Measurements from ENCODE around the gene KCNIP3. TPM values are rescaled to one million over a fixed set of nuclear protein-coding genes. Genes with fewer than 3 reads are reported as not detected.
"Not testable (repeated sequence)": the region's sequence is repeated elsewhere in the genome, so short reads cannot be mapped to it uniquely, and the experiment has no call there.

The KCNIP3 gene
- total RNA-seq, 1 experiment from 2014 or later, result 4.5 TPM

- intact Hi-C loops (cut with micrococcal nuclease; ENCODE audit: unreplicated experiment), result loop anchor here (1.0 kb wide), 2 partner anchors 112 to 315 kb away; no protein-coding TSS in a partner anchor
- H4K20me1 ChIP-seq (ENCODE audit: insufficient read depth); H3K36me3 ChIP-seq (ENCODE audit: low read depth); H3K4me3 ChIP-seq; POLR2A ChIA-PET (ENCODE audit: unreplicated experiment); H3K4me2 ChIP-seq; CTCF ChIA-PET; H3K9me2 ChIP-seq (ENCODE audit: insufficient read depth); H2AFZ ChIP-seq; H3K4me1 ChIP-seq (replicated peaks; ENCODE audit: insufficient read depth); BruUV-seq (replicated peaks); H3K79me2 ChIP-seq (ENCODE audit: low read depth); H3K9me3 ChIP-seq (ENCODE audit: insufficient read depth, low read depth); H3K27me3 ChIP-seq (ENCODE audit: insufficient read depth, low read depth); H3F3A ChIP-seq (ENCODE audit: insufficient read depth, low read depth); H3K27ac ChIP-seq: not testable (repeated sequence)
- TF ChIP-seq, protein P1, sequence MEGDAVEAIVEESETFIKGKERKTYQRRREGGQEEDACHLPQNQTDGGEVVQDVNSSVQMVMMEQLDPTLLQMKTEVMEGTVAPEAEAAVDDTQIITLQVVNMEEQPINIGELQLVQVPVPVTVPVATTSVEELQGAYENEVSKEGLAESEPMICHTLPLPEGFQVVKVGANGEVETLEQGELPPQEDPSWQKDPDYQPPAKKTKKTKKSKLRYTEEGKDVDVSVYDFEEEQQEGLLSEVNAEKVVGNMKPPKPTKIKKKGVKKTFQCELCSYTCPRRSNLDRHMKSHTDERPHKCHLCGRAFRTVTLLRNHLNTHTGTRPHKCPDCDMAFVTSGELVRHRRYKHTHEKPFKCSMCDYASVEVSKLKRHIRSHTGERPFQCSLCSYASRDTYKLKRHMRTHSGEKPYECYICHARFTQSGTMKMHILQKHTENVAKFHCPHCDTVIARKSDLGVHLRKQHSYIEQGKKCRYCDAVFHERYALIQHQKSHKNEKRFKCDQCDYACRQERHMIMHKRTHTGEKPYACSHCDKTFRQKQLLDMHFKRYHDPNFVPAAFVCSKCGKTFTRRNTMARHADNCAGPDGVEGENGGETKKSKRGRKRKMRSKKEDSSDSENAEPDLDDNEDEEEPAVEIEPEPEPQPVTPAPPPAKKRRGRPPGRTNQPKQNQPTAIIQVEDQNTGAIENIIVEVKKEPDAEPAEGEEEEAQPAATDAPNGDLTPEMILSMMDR (conservative IDR thresholded peaks at IDR 0.05), result peak; percentile 97
- peak; percentile 69 to 88 for DNase-seq
These were observed 117.0 kb downstream of the KCNIP3 start for GRCh38 chr2:95414015-95414594.

GRCh38 chr2:95415138-95415537 lies 118.0 kb downstream of the KCNIP3 start:
- CTCF ChIA-PET; H3F3A ChIP-seq (ENCODE audit: insufficient read depth, low read depth): not testable (repeated sequence)

GRCh38 chr2:95415561-95415960 lies 118.4 kb downstream of the KCNIP3 start:
- H3K9me2 ChIP-seq (ENCODE audit: insufficient read depth); DNase-seq; H4K20me1 ChIP-seq (ENCODE audit: insufficient read depth); H3K4me3 ChIP-seq; H3K4me1 ChIP-seq (replicated peaks; ENCODE audit: insufficient read depth); H3K36me3 ChIP-seq (ENCODE audit: low read depth); H3K9me3 ChIP-seq (ENCODE audit: insufficient read depth, low read depth); POLR2A ChIA-PET (ENCODE audit: unreplicated experiment); intact Hi-C loops (cut with micrococcal nuclease; ENCODE audit: unreplicated experiment); H3K27me3 ChIP-seq (ENCODE audit: insufficient read depth, low read depth); H3K79me2 ChIP-seq (ENCODE audit: low read depth); H3F3A ChIP-seq (ENCODE audit: insufficient read depth, low read depth); BruUV-seq (replicated peaks); H3K4me2 ChIP-seq; CTCF ChIA-PET; H2AFZ ChIP-seq; H3K27ac ChIP-seq: not testable (repeated sequence)

More at GRCh38 chr2:95415138-95415537, 118.0 kb downstream of the KCNIP3 start:
- H2AFZ ChIP-seq; H3K36me3 ChIP-seq (ENCODE audit: low read depth); POLR2A ChIA-PET (ENCODE audit: unreplicated experiment); H3K4me1 ChIP-seq (replicated peaks; ENCODE audit: insufficient read depth); BruUV-seq (replicated peaks); H3K27me3 ChIP-seq (ENCODE audit: insufficient read depth, low read depth); H4K20me1 ChIP-seq (ENCODE audit: insufficient read depth); H3K9me3 ChIP-seq (ENCODE audit: insufficient read depth, low read depth); H3K4me2 ChIP-seq; H3K9me2 ChIP-seq (ENCODE audit: insufficient read depth); intact Hi-C loops (cut with micrococcal nuclease; ENCODE audit: unreplicated experiment); H3K4me3 ChIP-seq; H3K27ac ChIP-seq; H3K79me2 ChIP-seq (ENCODE audit: low read depth); DNase-seq: not testable (repeated sequence)

GRCh38 chr2:95427196-95427867 lies 130.2 kb downstream of the KCNIP3 start:
- H3K27me3 ChIP-seq (ENCODE audit: insufficient read depth, low read depth); H3K9me2 ChIP-seq (ENCODE audit: insufficient read depth); DNase-seq; H3K9me3 ChIP-seq (ENCODE audit: insufficient read depth, low read depth); H4K20me1 ChIP-seq (ENCODE audit: insufficient read depth); intact Hi-C loops (cut with micrococcal nuclease; ENCODE audit: unreplicated experiment); H3K36me3 ChIP-seq (ENCODE audit: low read depth); CTCF ChIA-PET; POLR2A ChIA-PET (ENCODE audit: unreplicated experiment); H3K4me1 ChIP-seq (replicated peaks; ENCODE audit: insufficient read depth); H2AFZ ChIP-seq; H3K4me3 ChIP-seq; BruUV-seq (replicated peaks); H3K79me2 ChIP-seq (ENCODE audit: low read depth); H3K4me2 ChIP-seq; H3F3A ChIP-seq (ENCODE audit: insufficient read depth, low read depth); H3K27ac ChIP-seq: not testable (repeated sequence)

DNA sequence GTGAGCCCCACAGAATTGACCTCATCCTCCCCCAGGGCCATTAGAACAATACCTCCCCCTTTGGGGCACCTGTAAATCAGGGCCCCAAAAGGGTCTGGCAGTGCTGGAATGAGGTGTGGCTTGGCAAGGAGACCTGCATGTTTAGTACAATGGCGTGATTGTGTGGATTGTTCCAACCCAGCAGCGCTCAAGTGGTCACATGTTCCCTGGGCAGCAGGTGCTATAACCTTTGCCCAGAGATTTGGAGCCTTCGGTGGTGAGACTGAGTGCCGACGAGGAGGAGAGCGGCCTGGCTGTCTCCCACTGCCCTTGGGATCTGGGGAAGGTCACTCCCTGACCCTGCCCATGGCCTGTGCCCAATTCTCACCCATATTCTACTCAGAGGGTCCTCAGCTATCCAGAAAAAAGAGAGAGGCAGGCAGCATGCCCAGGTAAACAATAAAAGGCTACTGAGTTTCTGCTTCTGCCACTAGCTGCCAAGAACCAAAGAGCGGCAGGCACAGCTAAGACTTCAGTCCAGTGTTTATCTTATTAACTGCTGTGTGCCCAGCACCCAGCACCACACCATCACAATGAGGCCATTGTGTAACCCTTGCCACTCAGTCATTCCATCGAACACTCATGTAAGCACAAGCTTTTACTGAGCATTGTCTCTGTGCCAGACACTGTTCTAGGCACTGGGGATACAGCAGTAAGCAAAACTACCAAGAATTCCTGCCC lies 132.8 kb downstream of the KCNIP3 start:
- H3K4me2 ChIP-seq; POLR2A ChIA-PET (ENCODE audit: unreplicated experiment); H3K9me2 ChIP-seq (ENCODE audit: insufficient read depth); H3K27ac ChIP-seq; H3K36me3 ChIP-seq (ENCODE audit: low read depth); H3K79me2 ChIP-seq (ENCODE audit: low read depth); BruUV-seq (replicated peaks); H3K4me3 ChIP-seq; H3K9me3 ChIP-seq (ENCODE audit: insufficient read depth, low read depth); intact Hi-C loops (cut with micrococcal nuclease; ENCODE audit: unreplicated experiment); DNase-seq; H3K4me1 ChIP-seq (replicated peaks; ENCODE audit: insufficient read depth); H3K27me3 ChIP-seq (ENCODE audit: insufficient read depth, low read depth); H2AFZ ChIP-seq; CTCF ChIA-PET; H3F3A ChIP-seq (ENCODE audit: insufficient read depth, low read depth); H4K20me1 ChIP-seq (ENCODE audit: insufficient read depth): not testable (repeated sequence)

DNA sequence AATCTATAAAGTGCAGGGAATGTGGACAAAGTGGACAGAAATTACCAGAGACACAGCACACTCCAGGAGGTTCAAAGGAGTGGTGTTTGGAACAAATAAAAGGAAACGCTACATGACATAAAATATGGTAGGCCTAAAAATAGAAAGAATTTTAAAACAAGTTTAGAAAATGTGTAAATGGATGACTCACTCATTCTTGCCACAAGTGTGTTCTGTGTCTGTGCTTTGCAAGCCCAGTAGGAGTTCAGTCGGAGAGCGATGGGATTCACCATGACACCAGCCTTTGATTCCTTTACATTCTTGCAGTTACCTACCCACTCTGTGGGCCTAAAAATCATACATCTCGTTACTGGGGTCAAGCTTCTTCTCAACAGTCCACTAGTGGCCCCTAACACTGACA lies 136.2 kb downstream of the KCNIP3 start:
- H3K4me3 ChIP-seq; CTCF ChIA-PET; H3K4me2 ChIP-seq; H3F3A ChIP-seq (ENCODE audit: insufficient read depth, low read depth); H3K4me1 ChIP-seq (replicated peaks; ENCODE audit: insufficient read depth); H3K27me3 ChIP-seq (ENCODE audit: insufficient read depth, low read depth); DNase-seq; H2AFZ ChIP-seq; BruUV-seq (replicated peaks); H3K9me3 ChIP-seq (ENCODE audit: insufficient read depth, low read depth); H3K79me2 ChIP-seq (ENCODE audit: low read depth); H3K27ac ChIP-seq; H3K9me2 ChIP-seq (ENCODE audit: insufficient read depth); H4K20me1 ChIP-seq (ENCODE audit: insufficient read depth); POLR2A ChIA-PET (ENCODE audit: unreplicated experiment); intact Hi-C loops (cut with micrococcal nuclease; ENCODE audit: unreplicated experiment); H3K36me3 ChIP-seq (ENCODE audit: low read depth): not testable (repeated sequence)
